Measurements from ENCODE around the gene PHTF2.

The PHTF2 gene

DNA sequence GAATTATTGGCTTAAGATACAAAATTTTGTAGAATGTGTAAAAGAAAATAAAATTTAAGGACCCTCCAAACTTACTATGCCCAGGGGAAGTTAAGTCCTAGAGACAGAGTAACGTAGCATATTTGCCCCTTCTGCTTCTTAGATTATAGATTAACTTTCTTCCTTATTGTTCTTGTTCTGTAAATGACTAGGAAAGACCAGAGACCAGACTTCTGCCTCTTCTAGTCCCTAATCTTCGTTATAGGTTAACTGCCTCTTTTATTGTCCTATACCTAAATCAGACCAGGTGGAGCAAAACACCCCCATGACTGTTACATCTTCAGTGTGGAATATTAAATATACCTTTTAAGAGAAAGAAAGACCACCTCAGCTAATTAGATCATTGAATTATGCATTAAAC is 160.5 kb downstream of the PHTF2 start:
- Histone ChIP-seq H3K4me1 (ENCODE audit: control insufficient read depth, insufficient read depth, low read length) (no peaks in the 10 kb centered on the region), H3K9me3 (ENCODE audit: control insufficient read depth in 2 of 2, low read length in 2 of 2) (no peaks in the 10 kb centered on the region), H3K27me3 (ENCODE audit: control insufficient read depth in 1 of 2, insufficient read depth in 2 of 2, low read length in 2 of 2) (no peaks in the 10 kb centered on the region), H3K36me3 (ENCODE audit: control insufficient read depth in 2 of 2, insufficient read depth in 2 of 2, low read length in 2 of 2) (no peaks in the 10 kb centered on the region), H3K4me3 (ENCODE audit: low read length in 2 of 2) (no peak overlapping the region), H3K9ac (ENCODE audit: low read length in 2 of 2) (no peak overlapping the region), H3K27ac (ENCODE audit: low read length) (no peak overlapping the region)

DNA sequence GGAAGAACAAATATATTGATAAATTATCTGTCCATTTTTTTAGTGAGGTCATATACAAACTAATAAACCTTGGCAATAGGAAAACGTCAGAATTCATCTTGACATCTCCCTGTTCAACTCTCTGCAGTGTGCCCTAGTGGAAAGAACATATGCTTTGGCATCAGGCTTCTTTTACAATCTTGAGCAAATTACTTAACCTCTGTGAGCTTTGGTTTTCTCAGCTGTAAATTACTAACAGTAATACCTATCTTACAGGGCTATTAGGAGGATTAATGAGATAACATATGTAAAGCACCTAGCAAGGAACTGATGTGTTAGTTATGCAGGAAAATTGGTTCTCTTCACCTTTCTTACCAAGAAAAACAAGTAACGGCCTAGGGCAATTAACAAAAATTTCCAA is 161.8 kb downstream of the PHTF2 start:
- Histone ChIP-seq H3K9me3 (ENCODE audit: control insufficient read depth in 2 of 2, low read length in 2 of 2) (no peaks in the 10 kb centered on the region), H3K27ac (ENCODE audit: low read length) (no peak overlapping the region), H3K27me3 (ENCODE audit: control insufficient read depth in 1 of 2, insufficient read depth in 2 of 2, low read length in 2 of 2) (no peaks in the 10 kb centered on the region), H3K4me1 (ENCODE audit: control insufficient read depth, insufficient read depth, low read length) (no peaks in the 10 kb centered on the region), H3K9ac (ENCODE audit: low read length in 2 of 2) (no peak overlapping the region), H3K4me3 (ENCODE audit: low read length in 2 of 2) (no peak overlapping the region), H3K36me3 (ENCODE audit: control insufficient read depth in 2 of 2, insufficient read depth in 2 of 2, low read length in 2 of 2) (no peaks in the 10 kb centered on the region)

DNA sequence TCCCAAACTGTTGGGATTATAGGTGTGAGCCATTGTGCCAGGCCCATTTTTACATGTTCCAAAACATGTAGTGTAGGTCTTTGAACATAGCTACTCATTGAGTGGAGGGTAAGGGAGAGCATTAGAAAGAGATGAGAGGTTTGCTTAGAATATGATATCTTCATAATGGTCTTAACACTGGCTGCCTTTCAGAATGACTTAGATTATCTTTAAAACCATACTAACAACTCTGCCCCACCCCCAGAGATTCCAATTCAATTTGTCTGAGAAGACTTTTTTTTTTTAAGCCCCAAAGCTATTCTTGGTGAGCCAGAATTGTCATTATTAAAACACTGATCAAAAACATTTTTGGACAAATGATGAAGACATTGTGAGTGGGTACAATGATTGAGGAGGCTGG is 168.9 kb downstream of the PHTF2 start:
- no peaks in the 10 kb centered on the region for H3K9me3 ChIP-seq (ENCODE audit: control insufficient read depth in 2 of 2, low read length in 2 of 2)
- no peak overlapping the region for H3K9ac ChIP-seq (ENCODE audit: low read length in 2 of 2)
- no peaks in the 10 kb centered on the region for H3K4me1 ChIP-seq (ENCODE audit: control insufficient read depth, insufficient read depth, low read length)
- no peak overlapping the region for H3K27ac ChIP-seq (ENCODE audit: low read length)
- no peaks in the 10 kb centered on the region for H3K36me3 ChIP-seq (ENCODE audit: control insufficient read depth in 2 of 2, insufficient read depth in 2 of 2, low read length in 2 of 2)
- no peaks in the 10 kb centered on the region for H3K27me3 ChIP-seq (ENCODE audit: control insufficient read depth in 1 of 2, insufficient read depth in 2 of 2, low read length in 2 of 2)
- H3K4me3 ChIP-seq (ENCODE audit: low read length in 2 of 2), result no peak overlapping the region

DNA sequence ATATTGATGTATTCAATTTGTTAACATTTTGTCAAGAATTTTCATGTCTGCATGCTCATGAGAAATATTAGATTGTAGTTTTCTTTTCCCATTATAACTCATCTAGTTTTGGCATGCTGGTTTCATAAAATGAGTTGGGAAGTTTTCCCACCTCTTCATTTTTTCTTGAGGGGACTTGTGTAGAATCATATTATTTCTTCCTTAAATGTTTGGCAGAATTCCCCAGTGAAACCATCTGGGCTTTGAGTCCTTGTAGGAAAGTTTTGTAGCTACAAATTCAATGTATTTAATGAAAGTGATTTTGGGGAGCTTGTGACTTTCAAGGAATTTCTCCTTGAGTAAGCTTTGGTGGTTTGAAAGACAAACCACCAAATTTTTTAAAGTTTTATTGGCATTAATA is 173.2 kb downstream of the PHTF2 start:
- no peaks in the 10 kb centered on the region for H3K9me3 ChIP-seq (ENCODE audit: control insufficient read depth in 2 of 2, low read length in 2 of 2)
- no peak overlapping the region for H3K27ac ChIP-seq (ENCODE audit: low read length)
- no peaks in the 10 kb centered on the region for H3K36me3 ChIP-seq (ENCODE audit: control insufficient read depth in 2 of 2, insufficient read depth in 2 of 2, low read length in 2 of 2)
- no peaks in the 10 kb centered on the region for H3K4me1 ChIP-seq (ENCODE audit: control insufficient read depth, insufficient read depth, low read length)
- no peaks in the 10 kb centered on the region for H3K27me3 ChIP-seq (ENCODE audit: control insufficient read depth in 1 of 2, insufficient read depth in 2 of 2, low read length in 2 of 2)
- H3K4me3 ChIP-seq (ENCODE audit: low read length in 2 of 2), result no peak overlapping the region
- no peak overlapping the region for H3K9ac ChIP-seq (ENCODE audit: low read length in 2 of 2)

DNA sequence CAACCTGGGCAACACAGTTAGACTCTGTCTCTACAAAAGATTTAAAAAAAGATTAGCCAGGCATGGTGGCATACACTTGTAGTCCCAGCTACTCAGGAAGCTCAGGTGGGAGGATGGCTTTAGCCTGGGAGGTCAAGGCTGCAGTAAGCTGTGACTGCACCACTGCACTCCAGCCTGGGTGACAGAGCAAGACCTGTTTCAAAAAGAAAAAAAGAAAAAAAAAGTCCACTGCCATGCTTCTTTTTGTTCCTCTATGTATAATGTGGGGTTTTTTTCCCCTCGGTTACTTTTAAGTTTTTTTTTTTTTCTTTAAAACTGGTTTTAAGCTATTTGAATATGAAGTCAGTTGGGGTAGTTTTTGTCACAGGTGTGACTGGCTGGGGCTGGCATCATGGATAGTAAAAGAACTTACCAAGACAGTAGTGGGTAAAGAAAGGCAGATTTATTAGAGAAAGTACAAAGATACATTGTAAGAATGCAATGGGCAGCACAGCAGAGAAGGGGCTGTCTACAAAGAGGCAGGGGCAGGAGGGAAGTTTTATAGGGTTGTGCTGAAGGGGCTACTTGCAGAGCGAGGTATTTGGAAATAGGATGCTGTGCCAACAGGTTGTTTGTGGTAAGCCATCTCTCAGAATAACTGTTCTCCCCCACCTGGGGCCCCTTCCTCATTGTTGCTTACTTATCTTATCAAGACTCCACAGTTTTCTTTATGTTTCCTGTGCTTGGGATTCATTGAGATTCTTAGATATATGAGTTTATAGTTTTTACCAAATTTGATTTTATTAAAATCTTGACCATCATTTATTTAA is 177.3 kb downstream of the PHTF2 start:
- Histone ChIP-seq H3K9ac (ENCODE audit: low read length in 2 of 2) (no peak overlapping the region), H3K27ac (ENCODE audit: low read length) (no peak overlapping the region), H3K4me1 (ENCODE audit: control insufficient read depth, insufficient read depth, low read length) (no peaks in the 10 kb centered on the region), H3K4me3 (ENCODE audit: low read length in 2 of 2) (no peak overlapping the region), H3K27me3 (ENCODE audit: control insufficient read depth in 1 of 2, insufficient read depth in 2 of 2, low read length in 2 of 2) (no peaks in the 10 kb centered on the region), H3K36me3 (ENCODE audit: control insufficient read depth in 2 of 2, insufficient read depth in 2 of 2, low read length in 2 of 2) (no peaks in the 10 kb centered on the region), H3K9me3 (ENCODE audit: control insufficient read depth in 2 of 2, low read length in 2 of 2) (no peaks in the 10 kb centered on the region)

DNA sequence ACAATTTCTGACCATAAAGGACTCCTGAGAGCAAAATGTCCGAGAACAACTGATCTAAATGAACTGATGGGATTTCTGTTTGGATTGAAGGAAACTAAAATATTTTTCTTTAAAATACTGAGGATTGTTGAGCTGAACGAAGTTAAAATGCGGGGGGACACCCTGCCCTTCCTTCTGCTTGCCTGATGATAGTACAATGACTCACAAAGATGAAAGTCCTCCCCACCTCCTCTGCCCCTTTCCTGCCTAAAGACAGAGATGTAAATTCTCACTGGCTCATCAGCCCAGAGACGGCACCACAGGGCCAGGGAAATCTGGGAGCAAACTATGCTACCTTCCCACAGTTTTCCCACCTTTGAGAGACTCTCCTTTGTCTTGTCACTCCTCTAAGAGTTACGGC is 180.6 kb downstream of the PHTF2 start:
- Histone ChIP-seq H3K27me3 (ENCODE audit: control insufficient read depth in 1 of 2, insufficient read depth in 2 of 2, low read length in 2 of 2) (no peaks in the 10 kb centered on the region), H3K9ac (ENCODE audit: low read length in 2 of 2) (no peak overlapping the region), H3K4me3 (ENCODE audit: low read length in 2 of 2) (no peak overlapping the region), H3K27ac (ENCODE audit: low read length) (no peak overlapping the region), H3K4me1 (ENCODE audit: control insufficient read depth, insufficient read depth, low read length) (no peaks in the 10 kb centered on the region), H3K36me3 (ENCODE audit: control insufficient read depth in 2 of 2, insufficient read depth in 2 of 2, low read length in 2 of 2) (no peaks in the 10 kb centered on the region), H3K9me3 (ENCODE audit: control insufficient read depth in 2 of 2, low read length in 2 of 2) (no peaks in the 10 kb centered on the region)

DNA sequence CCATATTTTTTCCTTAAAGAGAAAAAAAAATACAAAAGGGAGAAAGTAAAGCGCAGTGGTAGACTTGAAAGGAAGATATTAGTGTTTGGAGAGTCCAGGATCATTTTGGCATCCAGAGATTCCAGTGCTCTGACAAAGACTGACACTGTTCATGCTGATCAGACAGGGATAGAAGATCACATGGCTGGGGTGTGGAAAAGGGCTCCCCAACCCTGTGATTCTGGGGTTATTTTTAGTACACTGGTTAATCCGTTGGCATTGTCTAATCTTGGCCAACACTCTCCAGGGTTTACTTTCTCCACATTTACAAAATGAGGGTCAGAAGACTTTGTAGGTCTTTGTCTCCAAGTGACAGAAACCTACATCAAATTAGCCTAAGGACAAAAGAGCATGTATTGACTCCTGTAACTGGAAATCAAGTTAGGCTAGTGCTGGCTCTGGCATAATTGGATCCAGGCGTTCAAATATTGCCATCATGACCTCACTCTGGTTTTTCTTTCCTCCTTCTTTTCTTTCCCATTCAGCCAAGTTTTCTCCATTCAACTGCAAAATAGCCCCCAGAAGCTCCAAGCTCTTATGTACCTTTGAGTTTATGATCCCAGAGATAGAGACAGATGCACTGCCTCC is 181.6 kb downstream of the PHTF2 start:
- H3K36me3 ChIP-seq (ENCODE audit: control insufficient read depth in 2 of 2, insufficient read depth in 2 of 2, low read length in 2 of 2), result no peaks in the 10 kb centered on the region
- no peak overlapping the region for H3K9ac ChIP-seq (ENCODE audit: low read length in 2 of 2)
- H3K27me3 ChIP-seq (ENCODE audit: control insufficient read depth in 1 of 2, insufficient read depth in 2 of 2, low read length in 2 of 2), result no peaks in the 10 kb centered on the region
- no peaks in the 10 kb centered on the region for H3K9me3 ChIP-seq (ENCODE audit: control insufficient read depth in 2 of 2, low read length in 2 of 2)
- no peak overlapping the region for H3K4me3 ChIP-seq (ENCODE audit: low read length in 2 of 2)
- H3K4me1 ChIP-seq (ENCODE audit: control insufficient read depth, insufficient read depth, low read length), result no peaks in the 10 kb centered on the region
- H3K27ac ChIP-seq (ENCODE audit: low read length), result no peak overlapping the region

DNA sequence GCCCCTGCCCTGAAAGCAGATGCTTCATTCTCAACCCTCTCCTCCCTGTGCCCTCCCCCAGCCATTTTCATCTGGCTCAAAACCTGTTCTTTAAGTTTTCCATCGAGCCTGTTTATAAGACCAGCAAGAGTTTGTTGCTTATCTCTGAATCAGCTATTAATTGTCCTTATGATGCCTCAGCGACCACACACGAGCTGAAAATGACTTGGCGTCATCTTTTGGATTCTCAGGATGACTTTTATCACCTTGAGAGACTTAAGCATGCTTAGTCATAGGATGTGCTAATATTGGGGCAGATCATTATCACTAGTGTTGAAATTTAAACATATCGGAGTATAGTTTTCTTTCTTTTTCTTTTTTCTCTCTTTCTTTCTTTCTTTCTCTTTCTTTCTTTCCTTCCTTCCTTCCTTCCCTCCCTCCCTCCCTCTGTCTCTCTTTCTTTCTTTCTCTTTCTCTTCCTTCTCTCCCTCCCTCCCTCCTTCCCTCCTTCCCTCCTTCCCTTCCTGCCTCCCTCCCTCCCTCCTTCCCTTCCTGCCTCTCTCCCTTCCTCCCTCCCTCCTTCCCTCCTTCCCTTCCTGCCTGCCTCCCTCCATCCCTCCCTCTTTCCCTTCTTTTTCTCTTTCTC is 184.5 kb downstream of the PHTF2 start:
- H3K4me3 ChIP-seq (ENCODE audit: low read length in 2 of 2), result no peak overlapping the region
- H3K9ac ChIP-seq (ENCODE audit: low read length in 2 of 2), result no peak overlapping the region
- H3K9me3 ChIP-seq (ENCODE audit: control insufficient read depth in 2 of 2, low read length in 2 of 2), result no peaks in the 10 kb centered on the region
- H3K27me3 ChIP-seq (ENCODE audit: control insufficient read depth in 1 of 2, insufficient read depth in 2 of 2, low read length in 2 of 2), result no peaks in the 10 kb centered on the region
- no peaks in the 10 kb centered on the region for H3K36me3 ChIP-seq (ENCODE audit: control insufficient read depth in 2 of 2, insufficient read depth in 2 of 2, low read length in 2 of 2)
- H3K4me1 ChIP-seq (ENCODE audit: control insufficient read depth, insufficient read depth, low read length), result no peaks in the 10 kb centered on the region
- no peak overlapping the region for H3K27ac ChIP-seq (ENCODE audit: low read length)

DNA sequence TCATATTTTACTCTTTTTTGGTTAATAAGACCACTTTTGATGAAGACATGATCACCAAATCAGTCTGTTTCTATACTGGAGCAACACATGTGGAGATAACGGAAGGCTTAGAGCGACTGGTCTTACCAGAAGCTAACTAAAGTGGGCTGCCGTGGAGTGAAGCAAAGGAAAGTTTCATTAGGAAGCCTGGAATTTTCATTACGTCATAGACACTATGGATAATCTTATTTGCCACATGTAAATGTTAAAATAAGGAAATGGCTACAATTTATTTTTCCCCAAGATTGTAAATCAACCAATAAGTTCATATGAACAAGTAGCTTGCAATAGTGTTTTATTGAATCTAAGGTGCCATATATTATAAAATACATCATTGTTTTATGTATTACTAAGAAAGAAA is 185.4 kb downstream of the PHTF2 start:
- no peak overlapping the region for H3K27ac ChIP-seq (ENCODE audit: low read length)
- H3K4me1 ChIP-seq (ENCODE audit: control insufficient read depth, insufficient read depth, low read length), result no peaks in the 10 kb centered on the region
- no peak overlapping the region for H3K9ac ChIP-seq (ENCODE audit: low read length in 2 of 2)
- no peaks in the 10 kb centered on the region for H3K9me3 ChIP-seq (ENCODE audit: control insufficient read depth in 2 of 2, low read length in 2 of 2)
- no peaks in the 10 kb centered on the region for H3K36me3 ChIP-seq (ENCODE audit: control insufficient read depth in 2 of 2, insufficient read depth in 2 of 2, low read length in 2 of 2)
- H3K27me3 ChIP-seq (ENCODE audit: control insufficient read depth in 1 of 2, insufficient read depth in 2 of 2, low read length in 2 of 2), result no peaks in the 10 kb centered on the region
- H3K4me3 ChIP-seq (ENCODE audit: low read length in 2 of 2), result no peak overlapping the region

DNA sequence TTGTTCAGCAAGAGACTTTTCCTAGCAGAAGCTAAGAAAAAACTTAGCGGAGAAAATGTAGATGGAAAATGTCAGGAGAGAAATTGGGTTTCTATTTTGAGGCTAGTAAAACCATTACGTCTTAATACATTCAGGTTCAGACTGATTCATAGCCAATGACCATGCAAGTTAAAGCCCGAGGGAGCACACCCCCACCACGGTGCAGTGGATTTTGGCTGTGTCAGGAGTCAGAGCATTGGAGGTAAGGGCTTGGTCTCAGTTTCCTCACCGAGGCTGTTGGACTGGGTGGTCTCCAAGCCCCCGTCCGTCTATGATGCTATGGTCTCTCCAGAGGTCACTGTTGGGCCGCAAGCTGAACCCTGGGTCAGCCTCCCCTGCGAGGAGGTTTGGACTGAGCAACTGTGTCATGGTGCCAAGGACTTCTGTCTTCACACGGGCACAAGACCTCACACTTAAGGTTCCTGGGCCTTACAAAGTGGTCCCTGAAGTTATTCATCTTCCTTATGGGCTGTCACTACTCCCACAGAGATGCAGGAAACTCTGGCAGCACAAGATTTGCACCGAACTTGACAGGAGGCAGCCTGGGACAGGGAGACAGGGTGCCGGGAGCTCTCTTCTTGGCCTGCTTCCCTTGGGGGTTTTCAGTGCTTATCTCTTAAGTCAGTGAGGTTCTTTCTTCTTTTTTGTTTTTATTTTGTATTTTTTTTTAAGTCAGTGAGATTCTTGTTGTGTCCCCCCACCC is 186.8 kb downstream of the PHTF2 start:
- Histone ChIP-seq H3K27ac (ENCODE audit: low read length) (no peak overlapping the region), H3K9ac (ENCODE audit: low read length in 2 of 2) (no peak overlapping the region), H3K4me3 (ENCODE audit: low read length in 2 of 2) (no peak overlapping the region), H3K36me3 (ENCODE audit: control insufficient read depth in 2 of 2, insufficient read depth in 2 of 2, low read length in 2 of 2) (no peaks in the 10 kb centered on the region), H3K4me1 (ENCODE audit: control insufficient read depth, insufficient read depth, low read length) (no peaks in the 10 kb centered on the region), H3K9me3 (ENCODE audit: control insufficient read depth in 2 of 2, low read length in 2 of 2) (no peaks in the 10 kb centered on the region), H3K27me3 (ENCODE audit: control insufficient read depth in 1 of 2, insufficient read depth in 2 of 2, low read length in 2 of 2) (no peaks in the 10 kb centered on the region)

All from stomach smooth muscle (tissue), 2 donors.